HG03064 (cell line): ENCODE results near the gene PDE1C.

Experiments
- ATAC-seq: cut with Tn5 transposase; IDR thresholded peaks from one replicate; pipeline ENCODE4 v1.9.1; 2021; ENCODE audit warnings: low read depth; ENCODE audit not compliant: unreplicated experiment

PDE1C gene

DNA sequence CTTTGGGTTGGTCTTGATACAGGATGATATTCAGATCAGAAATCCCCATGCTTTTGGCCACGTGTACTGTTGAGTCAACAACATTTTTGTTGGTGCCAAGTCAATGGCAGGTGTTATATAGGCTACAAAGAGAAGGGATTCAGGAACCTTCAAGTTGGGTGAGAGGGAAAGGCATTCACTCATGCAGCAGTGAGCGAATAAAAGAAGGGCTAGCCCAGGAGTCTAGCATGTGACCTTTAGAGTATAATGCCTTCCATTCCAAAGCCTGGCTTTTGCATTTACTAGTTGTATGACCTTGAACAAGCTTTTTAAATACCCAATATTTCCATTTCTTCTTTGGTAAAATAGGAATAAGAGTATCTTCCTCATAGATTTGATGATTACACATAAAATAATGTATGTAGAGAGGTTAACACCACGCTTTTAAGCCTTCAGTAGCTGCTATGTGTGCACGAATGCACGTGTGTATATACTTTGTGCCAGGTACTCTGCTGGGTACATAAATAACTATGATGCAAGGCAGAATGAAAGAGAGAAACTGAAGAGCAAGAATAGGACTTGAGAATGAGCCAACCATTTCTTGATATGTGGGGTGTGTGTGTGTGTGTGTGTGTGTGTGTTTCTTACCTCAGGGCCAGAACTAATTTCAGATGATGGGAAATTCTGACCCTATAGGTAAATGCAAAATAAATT is 163.6 kb downstream of the PDE1C start:
- no peak for ATAC-seq

DNA sequence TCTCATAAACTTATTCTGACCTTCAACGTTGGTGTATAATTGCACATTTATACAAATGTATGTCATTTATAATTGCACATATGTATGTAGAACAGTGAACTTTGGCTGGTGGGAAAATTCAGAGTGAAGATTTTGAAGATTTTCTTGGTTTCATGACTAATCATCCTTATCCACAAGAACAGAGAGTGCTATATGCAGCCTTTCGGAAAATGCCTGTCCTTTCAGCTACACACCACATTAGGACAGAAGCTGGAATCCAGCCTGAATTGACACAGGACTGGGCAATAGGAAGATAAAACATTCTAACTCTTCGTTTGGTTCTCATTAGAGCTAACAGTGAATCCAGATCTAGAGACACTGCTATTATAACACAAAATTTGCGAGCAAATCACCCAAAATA is 166.2 kb downstream of the PDE1C start:
- no peak for ATAC-seq

DNA sequence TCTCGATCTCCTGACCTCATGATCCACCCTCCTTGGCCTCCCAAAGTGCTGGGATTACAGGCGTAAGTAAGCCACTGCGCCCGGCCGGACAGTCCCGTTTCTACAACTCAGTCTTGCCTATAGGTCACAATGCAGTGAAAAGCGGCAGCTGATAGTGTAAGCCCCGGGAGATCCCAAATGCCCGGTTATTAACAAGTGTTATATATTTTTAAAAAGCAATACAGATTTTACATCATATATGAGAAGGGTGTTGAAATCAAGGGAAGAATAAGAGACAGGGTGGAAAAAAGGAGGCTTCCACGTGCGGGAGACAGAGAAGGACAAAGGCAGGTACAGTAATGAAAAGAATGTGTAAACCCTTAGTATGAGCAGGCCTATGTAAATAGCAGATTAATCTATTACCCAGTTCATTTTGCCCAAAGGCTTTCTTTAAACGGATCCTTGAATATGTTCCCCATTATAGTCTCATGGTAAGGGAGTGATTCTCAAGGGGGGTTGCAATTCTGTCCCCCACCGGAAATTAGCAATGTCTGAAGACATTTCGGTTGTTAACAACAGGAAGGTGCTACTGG is 170.8 kb downstream of the PDE1C start:
- ATAC-seq: no peak

DNA sequence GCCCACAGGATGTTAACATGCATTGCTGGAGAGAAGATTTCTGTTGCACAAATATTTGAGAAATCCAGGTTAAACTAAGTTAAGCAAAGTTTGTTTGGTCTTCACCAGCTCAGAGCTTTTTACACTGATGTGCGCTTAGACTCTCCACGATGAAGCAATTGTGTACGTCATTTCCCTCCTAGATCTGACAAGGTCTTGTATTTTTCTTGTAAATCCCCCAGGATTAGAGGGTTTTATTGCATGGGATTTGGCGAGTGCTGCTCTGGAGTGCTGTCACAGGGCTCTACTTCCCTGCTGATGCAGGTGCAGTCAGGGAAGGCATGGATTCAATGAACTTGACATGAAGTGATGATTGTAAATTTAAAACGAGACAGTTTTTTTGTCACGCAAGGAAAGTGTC is 173.3 kb downstream of the PDE1C start:
- no peak for ATAC-seq

DNA sequence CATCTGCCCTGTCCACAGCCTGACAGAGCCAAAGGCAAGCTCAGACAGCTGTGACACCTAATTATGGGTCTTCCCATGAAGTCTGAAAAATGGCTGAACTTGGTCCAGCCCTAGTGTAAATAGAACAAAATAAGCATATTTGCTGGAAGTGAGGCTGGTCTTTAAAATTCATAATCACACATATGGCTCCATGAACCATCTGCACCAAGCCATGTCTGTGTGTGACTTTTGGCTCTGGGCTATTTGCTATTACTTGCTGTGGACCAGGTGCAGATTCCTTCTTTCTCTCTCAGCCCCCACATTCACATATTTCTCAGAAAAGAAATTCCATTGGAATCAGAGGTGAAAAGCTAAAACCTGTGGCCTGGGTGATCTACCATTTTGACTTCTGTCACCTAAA is 175.9 kb downstream of the PDE1C start:
- ATAC-seq: no peak

DNA sequence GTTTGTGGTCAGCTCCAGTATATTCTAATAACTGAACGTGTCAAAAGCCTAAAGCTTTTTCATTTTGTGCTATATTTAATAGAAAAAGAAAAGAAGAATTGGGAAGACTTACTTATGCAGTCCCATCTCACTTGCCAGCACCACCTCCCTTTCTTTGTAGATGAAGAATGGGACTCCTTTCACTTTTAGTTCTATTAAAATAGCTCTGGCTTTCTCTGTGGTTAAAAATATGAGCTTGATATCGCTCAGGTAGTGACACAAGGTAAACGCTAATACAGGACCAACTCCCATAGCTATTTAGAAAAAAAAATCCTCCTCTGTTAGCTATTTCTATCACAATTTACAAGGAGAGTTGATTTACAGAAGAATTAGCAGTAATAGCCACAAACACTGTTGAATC is 176.8 kb downstream of the PDE1C start:
- no peak for ATAC-seq

DNA sequence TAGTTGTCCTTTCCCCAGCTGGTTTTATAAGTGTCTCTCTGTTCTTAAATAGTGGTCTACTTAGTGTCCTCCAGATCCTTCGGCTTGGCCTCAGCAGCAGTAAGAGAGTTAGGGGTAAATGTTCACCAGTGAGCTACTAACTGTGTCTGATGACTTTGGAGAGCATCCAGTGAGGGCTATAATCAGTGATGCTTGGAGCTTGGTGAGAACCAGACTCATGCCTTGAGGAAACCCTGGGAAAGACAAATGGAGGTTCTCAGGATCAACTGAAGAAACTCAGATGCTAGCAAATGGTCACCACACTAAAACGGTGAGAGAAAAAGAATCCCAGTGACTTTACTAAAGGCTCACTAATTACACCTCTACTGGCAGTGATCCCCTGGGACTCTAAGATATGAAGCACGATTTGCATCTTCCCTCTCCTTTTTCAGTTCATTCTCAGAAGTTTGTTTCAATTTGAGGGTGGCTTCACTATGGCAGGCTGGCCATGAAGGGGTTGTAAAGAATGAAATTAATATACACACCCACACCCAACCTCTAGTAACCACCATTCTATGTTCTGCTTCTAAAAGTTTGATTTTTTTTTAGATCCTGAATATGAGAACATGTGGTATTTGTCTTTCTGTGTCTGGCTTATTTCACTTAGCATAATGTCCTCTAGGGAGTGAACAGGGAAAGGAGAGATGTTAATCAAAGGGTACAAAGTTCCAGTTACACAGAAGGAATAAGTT is 177.9 kb downstream of the PDE1C start:
- ATAC-seq: peak; percentile 93

DNA sequence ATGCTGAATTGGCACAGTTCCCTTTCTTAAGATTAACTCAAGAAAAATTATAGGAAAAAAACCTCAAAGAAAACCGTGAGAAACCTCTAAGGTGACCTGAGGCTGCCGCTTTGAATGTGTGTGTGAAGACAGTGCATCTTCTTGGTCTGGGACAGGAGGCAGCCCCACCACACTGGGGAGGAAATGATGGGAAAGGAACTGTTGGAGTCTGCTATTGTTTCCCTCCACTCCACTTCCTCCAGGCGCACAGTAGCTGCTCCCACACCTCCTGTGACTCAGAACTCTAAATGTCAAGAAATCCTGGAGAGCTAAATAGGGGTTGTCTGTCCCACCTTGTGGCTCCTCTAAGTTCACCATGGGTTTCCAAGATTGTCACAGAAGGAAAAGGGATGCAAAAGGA is 179.4 kb downstream of the PDE1C start:
- no peak for ATAC-seq

DNA sequence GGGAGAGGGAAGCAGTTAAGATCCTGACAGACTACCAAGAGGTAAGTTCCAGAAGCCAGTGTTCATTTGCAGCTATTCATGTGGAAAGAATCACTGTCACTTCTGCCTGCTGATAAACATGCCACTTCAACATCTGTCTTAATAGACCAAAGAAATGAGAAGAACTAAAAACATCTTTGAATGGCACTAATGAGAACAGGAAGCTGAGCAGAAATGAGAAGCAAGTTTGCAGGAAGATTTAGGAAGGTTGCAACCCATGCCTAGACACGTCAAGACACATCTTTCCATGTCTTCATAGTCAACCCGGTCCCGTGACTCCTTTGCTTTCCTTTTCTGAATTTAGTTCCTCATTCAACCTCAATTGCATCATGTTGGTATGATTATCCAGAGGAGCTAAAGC is 180.0 kb downstream of the PDE1C start:
- no peak for ATAC-seq

DNA sequence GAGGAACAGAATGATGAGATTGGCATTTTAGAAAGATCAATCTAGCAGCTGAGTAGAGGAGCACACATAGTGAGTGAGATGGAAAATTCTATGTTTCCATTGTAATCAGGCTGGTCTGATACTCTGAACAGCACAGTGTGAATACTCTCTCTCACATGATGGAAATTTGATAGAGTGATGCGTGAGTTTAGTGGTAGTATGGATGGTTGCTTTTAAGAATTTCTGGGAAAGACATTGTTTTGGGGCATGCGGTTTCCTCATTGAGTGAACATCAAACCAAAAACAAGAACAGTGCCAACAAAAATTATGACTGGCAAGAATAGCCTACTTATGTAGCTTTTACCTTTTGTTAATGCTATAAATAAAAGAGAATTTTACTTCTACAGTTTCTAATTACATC is 183.2 kb downstream of the PDE1C start:
- no peak for ATAC-seq

DNA sequence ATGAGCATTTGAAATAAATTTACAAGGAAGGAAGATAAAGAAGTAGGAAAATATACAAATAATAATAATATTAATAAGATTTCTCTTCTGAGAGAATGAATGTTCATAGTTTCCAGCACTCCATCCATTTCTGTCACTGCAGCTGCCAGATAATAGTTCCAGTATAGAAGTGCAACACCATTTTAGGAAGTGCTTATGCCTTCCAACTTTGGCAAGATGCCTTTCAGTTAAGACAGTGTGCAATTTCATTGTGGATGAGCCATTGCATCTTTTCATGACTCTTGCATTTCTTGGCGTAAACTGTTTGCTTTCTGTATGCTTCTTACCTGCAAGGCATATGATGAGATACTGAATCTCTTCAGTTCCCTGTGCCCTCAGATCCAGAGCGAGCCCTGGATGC is 185.0 kb downstream of the PDE1C start:
- ATAC-seq: no peak

DNA sequence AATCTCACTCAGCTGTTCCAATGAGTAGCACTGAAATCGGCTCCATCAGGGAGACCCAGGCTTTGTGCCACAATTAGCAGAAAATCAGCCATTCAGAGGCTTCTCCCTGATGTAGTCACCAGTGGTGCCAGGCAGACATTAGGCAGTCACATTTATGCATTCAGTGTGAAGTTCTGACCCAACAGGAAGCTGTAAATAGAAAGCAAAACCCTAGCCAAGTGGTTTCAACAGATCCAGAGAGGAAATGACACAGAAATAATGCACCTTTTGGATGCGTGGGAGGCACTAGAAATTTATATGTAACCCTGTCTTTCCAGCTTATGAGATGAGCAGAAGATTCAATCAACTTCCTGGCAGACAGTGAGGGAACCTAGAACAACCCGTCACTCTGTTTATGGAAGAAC is 186.4 kb downstream of the PDE1C start:
- ATAC-seq: peak; percentile 75

DNA sequence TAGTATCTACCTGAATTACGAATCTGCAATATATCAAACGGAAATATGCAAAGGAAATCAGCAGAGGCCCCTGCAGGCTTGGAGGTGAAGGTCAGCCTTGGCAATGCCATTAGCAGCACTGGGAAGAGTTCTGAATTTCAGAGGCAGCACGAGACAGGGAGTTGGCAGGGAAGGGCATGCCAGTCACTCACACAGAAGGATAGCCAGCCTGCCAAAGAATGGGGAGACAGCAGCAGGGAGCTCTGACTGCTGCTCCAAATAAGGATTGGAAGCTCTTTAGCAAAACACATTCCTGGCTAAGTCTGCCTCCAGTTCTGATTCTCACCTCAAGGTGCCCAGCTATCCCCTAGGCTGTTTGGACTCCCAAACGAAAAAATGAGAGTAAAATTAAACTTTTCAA is 188.0 kb downstream of the PDE1C start:
- ATAC-seq: no peak

DNA sequence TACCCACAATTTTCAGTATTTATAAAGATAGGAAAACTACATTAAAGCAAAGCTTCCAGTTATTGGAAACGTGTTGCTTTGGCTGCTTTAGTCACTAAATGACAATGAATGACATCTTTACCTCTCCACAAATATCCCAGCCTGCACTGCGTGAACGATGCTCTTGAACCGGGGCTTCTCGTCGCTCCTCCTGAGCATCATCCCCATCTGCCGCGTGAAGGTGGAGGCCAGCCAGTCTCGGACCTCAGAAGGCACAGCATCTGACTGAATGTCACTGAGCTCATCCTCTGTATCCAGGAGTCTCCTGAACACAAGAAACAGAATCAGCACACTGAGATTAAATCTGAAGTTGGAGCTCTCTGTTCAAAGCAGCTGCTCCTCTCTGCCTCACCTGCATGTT is 191.3 kb downstream of the PDE1C start:
- no peak for ATAC-seq

DNA sequence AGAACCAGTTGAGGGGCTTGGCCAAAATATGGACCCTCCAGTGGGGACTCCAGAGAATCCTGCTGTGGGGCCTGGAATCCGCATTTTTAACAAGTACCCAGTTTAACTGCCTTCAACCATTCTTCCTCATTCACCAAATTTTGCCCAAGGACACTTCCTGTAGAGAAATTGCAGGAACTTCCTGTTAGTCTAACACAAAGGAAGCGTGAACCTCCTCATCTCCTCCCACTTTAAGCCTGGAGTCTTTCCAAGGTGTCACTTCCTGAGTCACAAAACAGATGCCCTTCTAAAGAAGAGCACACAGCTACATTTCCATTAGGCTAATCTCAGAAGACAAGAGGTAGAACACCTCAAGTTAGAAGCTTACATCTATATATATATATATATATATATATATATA is 194.8 kb downstream of the PDE1C start:
- no peak for ATAC-seq

DNA sequence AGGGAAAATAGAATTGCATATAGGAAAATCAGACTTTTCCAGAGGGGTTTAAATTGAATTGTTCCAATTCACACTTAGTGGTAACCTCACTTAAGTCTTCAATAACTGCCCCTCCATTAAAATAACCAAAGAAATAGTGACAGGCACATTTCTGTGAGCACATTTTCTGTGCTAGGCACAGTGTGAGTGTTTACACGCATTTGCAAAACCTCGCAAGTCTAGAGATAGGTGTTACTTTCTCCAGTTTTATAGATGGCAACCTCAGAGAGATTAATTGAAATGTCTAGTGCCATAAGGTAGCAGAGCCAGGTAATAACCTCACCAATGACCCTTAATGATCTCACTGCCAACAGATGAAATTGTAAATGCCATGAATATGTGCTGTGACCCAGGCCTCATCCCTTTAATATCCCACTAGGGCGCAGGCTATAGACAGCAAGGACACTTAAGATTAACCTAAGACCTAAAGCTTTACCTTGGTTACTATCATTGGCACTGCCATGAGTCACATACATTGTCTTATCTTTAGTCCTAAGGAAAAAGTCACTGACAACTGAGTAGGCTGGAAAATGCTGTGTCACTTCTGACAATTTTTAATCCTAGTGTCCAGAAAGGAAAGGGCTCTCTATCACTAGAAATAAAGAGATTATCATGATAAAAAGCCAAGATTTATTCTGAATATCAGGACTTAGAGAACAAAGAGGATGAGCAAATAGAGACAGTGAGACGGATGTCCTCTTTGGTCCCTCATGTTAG is 195.4 kb downstream of the PDE1C start:
- ATAC-seq: no peak

DNA sequence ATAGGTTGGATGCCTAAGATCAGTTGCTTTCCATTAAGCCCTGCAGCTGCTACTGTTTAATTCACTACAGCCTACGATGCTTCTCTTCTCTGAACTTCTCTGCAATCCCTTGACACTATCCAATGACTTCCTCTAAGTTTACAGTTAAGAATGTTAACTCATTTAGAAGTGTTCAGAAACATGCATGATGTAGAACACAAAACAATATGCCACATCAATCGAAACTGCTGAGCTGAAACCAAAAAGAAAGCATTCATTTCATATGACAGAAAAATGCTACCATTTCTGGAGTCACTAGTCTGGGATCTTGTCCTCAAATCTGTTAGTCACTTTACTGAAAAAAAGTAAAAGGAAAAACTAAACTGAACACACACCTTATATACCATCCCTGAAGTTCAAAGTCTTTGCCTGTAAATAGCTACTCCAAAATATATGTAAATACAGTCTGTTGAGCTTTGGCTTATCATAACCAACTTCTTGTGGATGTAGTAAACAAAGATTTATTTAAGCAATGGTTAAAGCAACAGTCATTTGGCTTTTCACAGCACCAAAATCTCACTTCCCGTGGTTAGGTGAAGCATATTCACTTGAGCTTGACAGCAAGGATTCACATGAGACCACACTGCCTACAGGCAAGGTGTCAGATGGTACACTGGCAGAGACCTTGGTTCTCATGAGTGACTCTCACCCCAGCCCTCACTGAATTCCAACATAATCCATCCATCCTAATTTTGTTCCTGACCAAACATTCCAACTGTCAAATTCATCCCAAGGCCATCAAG is 196.2 kb downstream of the PDE1C start:
- peak; percentile 95 for ATAC-seq

DNA sequence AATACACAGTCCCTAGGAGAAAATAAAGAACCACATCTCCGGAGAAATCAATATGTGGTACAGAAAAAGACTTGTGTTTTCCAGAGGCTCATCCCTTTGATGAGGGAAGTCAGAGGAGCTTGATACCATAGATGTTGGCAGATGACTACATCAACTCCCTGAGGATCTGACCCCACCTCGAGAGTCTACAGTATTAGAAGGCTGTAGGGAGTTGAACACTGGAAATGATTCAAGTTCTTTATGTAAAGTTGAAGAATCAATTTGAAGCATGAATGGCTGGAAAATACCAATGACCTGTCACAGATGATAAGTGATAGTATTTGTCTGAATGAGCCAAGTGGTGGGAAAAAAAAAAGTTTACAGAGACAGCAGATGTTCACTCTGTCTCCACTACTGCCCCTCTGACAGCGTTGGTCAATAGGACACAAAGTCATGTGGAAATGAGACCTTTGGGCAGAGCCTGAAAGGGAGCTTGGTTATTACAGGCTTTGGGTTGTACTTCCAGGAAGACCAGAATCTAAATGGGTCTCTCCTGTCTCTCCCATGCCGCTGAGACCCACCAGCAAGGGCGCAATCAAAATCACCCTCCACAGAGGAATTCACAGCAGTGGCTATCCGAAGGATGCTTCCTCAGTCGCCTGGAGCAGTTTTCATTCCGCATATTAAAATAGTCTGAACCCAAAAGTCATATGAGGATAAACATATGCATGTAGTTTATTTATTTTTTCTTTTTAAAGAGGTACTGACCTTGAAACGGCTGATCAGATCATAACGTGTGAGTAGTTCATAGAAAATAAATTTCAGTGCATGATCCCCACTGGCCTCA is 197.4 kb downstream of the PDE1C start:
- ATAC-seq: no peak

DNA sequence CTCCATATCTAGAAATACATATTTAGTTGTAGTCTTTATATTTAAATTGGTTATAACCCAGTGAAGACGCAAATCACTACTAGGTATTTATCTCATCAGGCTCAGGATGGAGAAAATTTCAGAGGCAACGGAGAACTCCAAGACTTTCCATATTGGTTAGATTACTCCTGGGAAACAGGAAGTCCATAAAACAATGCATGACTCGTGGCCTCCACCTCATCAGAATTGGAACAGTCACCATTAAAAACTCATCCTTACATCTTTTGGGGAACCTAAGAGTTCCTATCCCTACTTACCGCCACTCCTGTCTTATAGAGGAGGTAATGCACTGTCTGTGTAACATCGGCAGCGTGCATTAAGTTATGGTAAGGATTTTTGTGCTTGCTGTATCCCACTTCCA is 205.6 kb downstream of the PDE1C start:
- ATAC-seq: no peak

DNA sequence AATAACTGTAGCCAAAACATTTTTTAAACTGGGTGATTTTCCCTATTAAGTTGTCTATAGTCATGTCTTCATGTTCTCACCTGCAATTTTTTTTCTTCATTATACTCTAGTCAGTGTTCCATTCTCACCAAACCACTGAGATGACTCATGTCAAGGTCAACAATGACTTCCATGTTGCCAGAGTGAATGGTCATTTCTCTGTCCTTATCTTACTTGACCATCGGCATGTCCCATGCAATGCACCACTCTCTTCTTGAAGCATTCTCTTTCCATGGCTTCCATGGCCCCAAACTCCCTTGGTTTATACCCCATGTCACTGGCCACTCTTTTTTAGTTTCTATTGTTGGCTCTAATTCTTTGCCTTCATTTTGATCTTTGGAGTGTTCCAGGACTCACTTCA is 209.3 kb downstream of the PDE1C start:
- no peak for ATAC-seq
